ENCODE measurements around the gene SOX14.

DNA sequence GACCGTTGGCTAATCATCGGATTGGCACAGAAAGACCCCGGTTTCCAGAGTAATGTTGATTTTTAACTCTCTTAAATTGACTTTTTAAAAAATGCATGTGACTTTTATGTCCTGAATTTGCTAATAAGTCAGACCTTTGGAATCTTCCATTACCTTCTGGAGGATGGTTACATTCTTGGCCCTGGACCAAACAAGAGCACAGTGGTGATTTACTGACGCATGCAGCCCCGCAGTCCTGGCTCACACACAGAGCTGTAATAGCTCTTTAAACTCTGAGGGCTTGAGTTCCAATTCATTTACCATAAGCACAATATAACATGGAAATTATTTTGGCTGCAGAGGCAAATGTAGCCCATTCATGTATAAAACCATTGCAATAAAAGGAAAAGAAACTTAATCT, 25.1 kb downstream of the SOX14 start:
- TF ChIP-seq, protein P1, sequence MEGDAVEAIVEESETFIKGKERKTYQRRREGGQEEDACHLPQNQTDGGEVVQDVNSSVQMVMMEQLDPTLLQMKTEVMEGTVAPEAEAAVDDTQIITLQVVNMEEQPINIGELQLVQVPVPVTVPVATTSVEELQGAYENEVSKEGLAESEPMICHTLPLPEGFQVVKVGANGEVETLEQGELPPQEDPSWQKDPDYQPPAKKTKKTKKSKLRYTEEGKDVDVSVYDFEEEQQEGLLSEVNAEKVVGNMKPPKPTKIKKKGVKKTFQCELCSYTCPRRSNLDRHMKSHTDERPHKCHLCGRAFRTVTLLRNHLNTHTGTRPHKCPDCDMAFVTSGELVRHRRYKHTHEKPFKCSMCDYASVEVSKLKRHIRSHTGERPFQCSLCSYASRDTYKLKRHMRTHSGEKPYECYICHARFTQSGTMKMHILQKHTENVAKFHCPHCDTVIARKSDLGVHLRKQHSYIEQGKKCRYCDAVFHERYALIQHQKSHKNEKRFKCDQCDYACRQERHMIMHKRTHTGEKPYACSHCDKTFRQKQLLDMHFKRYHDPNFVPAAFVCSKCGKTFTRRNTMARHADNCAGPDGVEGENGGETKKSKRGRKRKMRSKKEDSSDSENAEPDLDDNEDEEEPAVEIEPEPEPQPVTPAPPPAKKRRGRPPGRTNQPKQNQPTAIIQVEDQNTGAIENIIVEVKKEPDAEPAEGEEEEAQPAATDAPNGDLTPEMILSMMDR (conservative IDR thresholded peaks at IDR 0.05; ENCODE audit: low read depth, low read length), result no peak
- no peak for TF ChIP-seq SMC3 (IDR thresholded peaks at IDR 0.05; ENCODE audit: low read depth, low read length)
- TF ChIP-seq POLR2A (IDR thresholded peaks at IDR 0.05; ENCODE audit: low read depth, low read length), result no peak

Data from IMR-90 (cell line).